Activated B cell treated with CpG ODN at 0.5 μM for 24 hours (primary cell): Measurements from ENCODE around the gene TMEM9B. TPM values are rescaled to one million over a fixed set of nuclear protein-coding genes. Genes with fewer than 3 reads are reported as not detected.
A peak's percentile ranks its signal among the peaks of the same experiment; 100 is the strongest.

Experiments
- ATAC-seq: fragments of 200-7000 bp; cut with Tn5 transposase; one replicate; pipeline ENCODE4 v1.10.0; 2021; ENCODE audit warnings: low read depth, mild to moderate bottlenecking, moderate library complexity
- CTCF ChIA-PET: fragments of 350-600 bp; sonication (Branson Sonifier 250); formaldehyde crosslinking; loops from one replicate; lab custom pipeline; 2021; ENCODE audit warnings: antibody characterized with exemption; lab: Charles Lee
- POLR2A ChIA-PET: fragments of 350-600 bp; sonication (Branson Sonifier 250); formaldehyde crosslinking; loops from one replicate; lab custom pipeline; 2021; ENCODE audit warnings: antibody characterized with exemption; lab: Charles Lee
- DNase-seq: peaks from one replicate; pipeline ENCODE4 v3.0.0; 2022
- H3K27ac Mint-ChIP-seq: one replicate; pipeline ENCODE4 v1.8.0; 2020; ENCODE audit warnings: mixed read lengths
- H3K27me3 Mint-ChIP-seq: one replicate; pipeline ENCODE4 v1.8.0; 2021; ENCODE audit warnings: mixed read lengths
- H3K36me3 Mint-ChIP-seq: one replicate; pipeline ENCODE4 v1.8.0; 2021; ENCODE audit warnings: low read depth, mixed read lengths
- H3K4me1 Mint-ChIP-seq: one replicate; pipeline ENCODE4 v1.8.0; 2021; ENCODE audit warnings: mixed read lengths
- H3K4me3 Mint-ChIP-seq: one replicate; pipeline ENCODE4 v1.8.0; 2020; ENCODE audit warnings: mild to moderate bottlenecking, mixed read lengths
- H3K9me3 Mint-ChIP-seq: one replicate; pipeline ENCODE4 v1.8.0; 2020; ENCODE audit warnings: mixed read lengths
- CTCF ChIP-seq: fragments of 200-600 bp; IDR thresholded peaks from one replicate; pipeline ENCODE4 v1.8.0; 2022; ENCODE audit warnings: antibody characterized with exemption, mild to moderate bottlenecking
- intact Hi-C: fragments of 100-400 bp; cut with micrococcal nuclease; formaldehyde crosslinking; loops from one replicate; pipeline ENCODE4 v1.15.1; 2024
- total RNA-seq: library from RNA; stranded (reverse); gene quantifications from 2 replicates; pipeline ENCODE4 v1.2.3, GENCODE V29; 2022

TMEM9B gene
- total RNA-seq, 1 donor from 2014 or later = 29.6 TPM

GRCh38 chr11:8911029-8911823 lies 53.0 kb downstream of the TMEM9B start, which contains the start of gene AKIP1:
TSS of gene AKIP1 (plus strand) at chr11:8911189. CDS start at chr11:8911450, 261 bp downstream.
- H3K4me3 Mint-ChIP-seq = peak within 1 kb of the TSS; percentile 89
- CTCF ChIA-PET = interaction anchor here (0.9 to 1.6 kb wide), 2 partner anchors 48 to 226 kb away, joined by 3 to 6 read pairs; no protein-coding TSS in a partner anchor
- DNase-seq = peak; percentile 70
- intact Hi-C loops = loop anchor here (1.0 to 5.0 kb wide), 4 partner anchors 54 to 1386 kb away; partner anchors contain the start of genes RPL27A, TMEM9B and TRIM66
- no peaks in the 10 kb centered on the region for H3K27me3 Mint-ChIP-seq
- H3K9me3 Mint-ChIP-seq = no peaks in the 10 kb centered on the region
- no peak for TF ChIP-seq CTCF
- POLR2A ChIA-PET = interaction anchor here (1.0 to 2.6 kb wide), 4 partner anchors 53 to 229 kb away, joined by 4 to 18 read pairs (median 4); partner anchors contain the start of genes RPL27A, TMEM9B and TRIM66
- peaks cover 37% of the 10 kb centered on the region for H3K4me1 Mint-ChIP-seq
- peak; percentile 77 for ATAC-seq
- no peaks in the 10 kb centered on the region for H3K36me3 Mint-ChIP-seq
- peak within 1 kb of the TSS; percentile 59 for H3K27ac Mint-ChIP-seq

- no peak for DNase-seq
- Mint-ChIP-seq H3K4me3 (peak overlapping the region; percentile 89), H3K9me3 (no peaks in the 10 kb centered on the region), H3K4me1 (peaks cover 37% of the 10 kb centered on the region), H3K27ac (no peak overlapping the region), H3K36me3 (no peaks in the 10 kb centered on the region), H3K27me3 (no peaks in the 10 kb centered on the region)
- ChIA-PET POLR2A (interaction anchor here (1.0 to 2.6 kb wide), 3 partner anchors 53 to 228 kb away, joined by 4 to 18 read pairs (median 5); partner anchors contain the start of genes RPL27A, TMEM9B and TRIM66), CTCF (no interaction called here)
- ATAC-seq = peak; percentile 8
- TF ChIP-seq CTCF = no peak
- intact Hi-C loops = loop anchor here (1.0 to 5.0 kb wide), 4 partner anchors 54 to 1387 kb away; partner anchors contain the start of genes RPL27A, TMEM9B and TRIM66
Observed at GRCh38 chr11:8910649-8911026, 53.6 kb downstream of the TMEM9B start.

DNA sequence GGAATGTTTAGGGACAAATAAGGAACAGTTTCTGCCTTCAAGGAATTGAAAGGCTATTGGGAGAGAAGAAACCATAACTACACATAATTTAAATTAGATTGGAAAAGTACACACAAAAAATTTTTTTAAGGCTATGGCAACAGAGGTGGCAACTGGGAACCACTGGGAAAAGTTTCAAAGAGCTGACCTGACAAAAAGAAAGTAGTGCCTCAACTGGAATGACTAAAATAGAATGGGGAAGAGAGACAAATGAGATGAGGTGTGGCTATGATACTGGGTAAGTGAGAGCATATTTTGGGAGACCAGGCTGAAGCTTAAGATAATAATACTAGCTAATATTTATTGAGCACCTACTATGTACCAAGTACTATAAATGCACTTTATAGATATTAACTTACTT lies 56.1 kb downstream of the TMEM9B start:
- POLR2A ChIA-PET = no interaction called here
- ATAC-seq = no peak
- Mint-ChIP-seq H3K36me3 (no peaks in the 10 kb centered on the region), H3K9me3 (no peaks in the 10 kb centered on the region), H3K4me1 (peaks cover 22% of the 10 kb centered on the region), H3K27me3 (peaks cover 2% of the 10 kb centered on the region), H3K4me3 (no peak overlapping the region), H3K27ac (no peak overlapping the region)
- TF ChIP-seq CTCF = no peak
- CTCF ChIA-PET = no interaction called here
- intact Hi-C loops = no loop called here
- DNase-seq = no peak

DNA sequence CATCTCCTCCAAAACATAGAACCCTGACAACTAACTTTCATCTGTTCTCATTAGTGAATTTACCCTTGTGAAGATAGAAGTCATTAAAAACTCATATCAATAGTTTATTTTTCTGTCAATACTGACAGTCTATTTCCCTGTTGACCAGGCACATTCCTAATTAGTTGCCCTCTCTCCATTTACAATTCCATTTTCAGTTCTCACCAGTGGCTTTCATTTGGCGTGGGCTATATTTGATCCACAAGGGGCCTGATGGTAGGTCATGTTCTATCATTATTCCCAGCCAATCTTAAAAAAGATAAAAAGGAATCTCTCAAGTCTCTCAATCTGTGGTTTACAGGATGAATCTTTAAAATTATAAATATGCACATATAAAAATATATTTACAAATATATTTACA lies 57.1 kb downstream of the TMEM9B start:
- intact Hi-C loops = no loop called here
- CTCF ChIA-PET = no interaction called here

More for the DNA sequence above, 57.1 kb downstream of the TMEM9B start:
- Mint-ChIP-seq H3K27ac (no peak overlapping the region), H3K4me1 (peaks cover 18% of the 10 kb centered on the region), H3K4me3 (no peak overlapping the region), H3K9me3 (peaks cover 2% of the 10 kb centered on the region), H3K27me3 (peaks cover 7% of the 10 kb centered on the region), H3K36me3 (no peaks in the 10 kb centered on the region)
- no peak for DNase-seq
- POLR2A ChIA-PET = no interaction called here
- TF ChIP-seq CTCF = no peak
- no peak for ATAC-seq
